ENCODE data around the gene ALK.

GRCh38 chr2:29455200-29455860 is 466.1 kb downstream of the ALK start:
- TF ChIP-seq SUZ12 (IDR thresholded peaks at IDR 0.05; ENCODE audit: extremely low read depth, insufficient read depth, insufficient read length) (no peak), ZNF274 (IDR thresholded peaks at IDR 0.05; ENCODE audit: low read depth, low read length) (no peak), YY1 (IDR thresholded peaks at IDR 0.05; ENCODE audit: insufficient read depth, insufficient read length) (no peak)

Data from NT2/D1 (cell line).